Astrocyte (in vitro differentiated cells and primary cell): ENCODE measurements around the gene MCOLN1.

Experiments used
- CTCF ChIP-seq: IDR thresholded peaks from 2 replicates; pipeline ENCODE4 v1.5.1; 2011; ENCODE audit warnings: low read depth, mild to moderate bottlenecking, inconsistent platforms, low read length, moderate library complexity; ENCODE audit not compliant: insufficient read depth
- EZH2 ChIP-seq: IDR thresholded peaks from 2 replicates; pipeline ENCODE4 v1.6.1; 2012; ENCODE audit warnings: mild to moderate bottlenecking, low read length, inconsistent platforms; ENCODE audit not compliant: insufficient read depth

DNA sequence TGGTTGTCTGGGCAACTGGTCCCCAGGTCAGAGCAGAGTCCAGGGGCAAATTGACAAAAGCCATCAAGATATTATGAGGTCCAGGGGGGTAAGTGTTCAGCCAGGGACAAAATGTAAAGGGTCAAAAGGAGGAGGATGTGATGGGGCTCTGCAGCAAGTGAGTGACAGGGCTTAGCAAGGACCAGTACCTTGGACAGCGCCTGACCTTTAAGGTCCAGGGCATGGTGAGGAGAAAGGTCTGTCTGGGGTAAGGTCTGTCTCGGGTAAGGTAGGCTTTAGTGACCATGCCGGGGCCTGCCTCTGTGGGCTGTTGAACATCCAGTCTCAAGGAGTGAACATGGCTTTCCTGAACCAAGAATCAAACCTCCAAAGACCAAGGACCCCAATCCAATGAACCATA is 12.8 kb upstream of the MCOLN1 start:
- no peak for TF ChIP-seq CTCF
- TF ChIP-seq EZH2, result no peak
